HG02678 (cell line): ENCODE measurements around the gene RBM10.
"Not testable (repeated sequence)": the region's sequence is repeated elsewhere in the genome, so short reads cannot be mapped to it uniquely, and the experiment has no call there.

Experiments
- ATAC-seq: cut with Tn5 transposase; IDR thresholded peaks from one replicate; pipeline ENCODE4 v1.9.1; 2021; ENCODE audit warnings: mild to moderate bottlenecking, moderate library complexity; ENCODE audit not compliant: unreplicated experiment

The RBM10 gene

DNA sequence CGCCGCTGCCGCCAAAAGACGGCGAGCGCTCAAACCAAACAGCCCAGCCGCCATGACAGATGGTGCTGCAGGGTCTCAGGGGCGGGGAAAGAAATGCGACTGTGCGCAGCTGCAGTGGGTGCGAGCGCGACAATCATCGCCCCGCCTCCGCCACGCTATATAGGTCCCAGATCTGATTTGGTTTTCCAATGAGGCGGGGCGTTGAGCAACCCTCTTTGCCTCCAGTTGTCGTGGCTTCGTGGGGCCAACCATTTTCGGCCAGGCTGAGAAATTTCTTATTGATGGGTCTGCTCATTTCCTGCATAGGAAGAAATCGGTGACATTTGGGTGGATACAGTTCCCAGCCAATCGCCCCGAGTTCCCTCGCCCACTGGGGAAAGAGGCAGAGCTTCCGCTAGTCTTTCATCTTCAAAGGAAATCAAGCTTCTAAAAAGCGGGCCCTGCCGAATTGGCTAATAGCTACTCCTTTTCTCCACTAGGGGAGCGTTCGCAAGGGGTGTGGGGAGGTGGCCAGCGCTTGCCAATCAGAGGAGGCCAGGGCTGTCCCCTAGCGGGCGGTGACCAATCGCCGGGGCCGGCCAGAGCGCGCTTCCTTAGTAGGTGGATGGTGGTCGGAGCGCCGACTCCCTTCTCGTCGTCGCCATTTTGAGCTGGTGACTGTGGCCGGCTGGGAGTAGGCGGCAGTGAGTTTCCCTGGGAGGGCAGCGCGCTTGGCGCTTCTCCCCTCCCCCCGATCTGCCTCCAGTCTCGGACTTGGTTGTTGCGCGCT lies at the start of gene RBM10, which contains the start of gene NDUFB11:
Gene RBM10, plus strand, starts transcription at position 596 of the 769 bp plus-strand sequence. CDS start 2,261 bp downstream, outside the sequence.
Gene NDUFB11, minus strand, starts transcription at position 77 of the 769 bp plus-strand sequence. Its CDS starts 23 bp downstream, at position 54.
- ATAC-seq = peak; percentile 91

- ATAC-seq = no peak
These were observed 48.0 kb upstream of the RBM10 start for GRCh38 chrX:47097018-47097417.

- no peak for ATAC-seq
These were observed 46.5 kb upstream of the RBM10 start for GRCh38 chrX:47098338-47099094.

- ATAC-seq = no peak
These were observed 43.8 kb upstream of the RBM10 start for GRCh38 chrX:47101206-47101605.

GRCh38 chrX:47110936-47111615 lies 33.9 kb upstream of the RBM10 start:
- not testable (repeated sequence) for ATAC-seq

DNA sequence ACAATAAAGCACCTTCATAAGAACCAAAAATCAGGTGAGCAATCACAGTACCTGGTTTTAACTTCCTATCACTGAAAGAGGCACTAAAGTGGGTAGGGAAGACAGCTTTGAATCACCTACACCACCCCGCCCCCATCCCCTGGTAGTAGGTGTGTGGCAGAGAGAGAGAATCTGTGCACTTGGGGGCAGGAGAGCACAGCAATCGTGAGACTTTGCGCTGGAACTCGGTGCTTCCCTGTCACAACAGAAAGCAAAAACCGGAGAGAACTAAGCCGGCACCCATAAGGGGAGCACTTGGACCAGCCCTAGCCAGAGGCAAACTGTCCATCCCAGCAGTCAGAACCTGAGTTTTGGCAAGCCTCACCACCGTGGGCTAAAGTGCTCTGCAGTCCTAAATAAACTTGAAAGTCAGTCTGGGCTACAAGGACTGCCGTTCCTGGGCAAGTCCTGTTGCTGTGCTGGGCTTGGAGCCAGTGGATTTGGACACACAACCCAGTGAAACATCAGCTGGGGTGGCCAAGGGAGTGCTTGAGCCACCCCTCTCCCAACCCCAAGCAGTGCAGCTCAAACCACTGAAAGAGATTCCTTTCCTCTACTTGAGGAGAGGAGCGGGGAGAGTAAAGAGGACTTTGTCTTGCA lies 32.6 kb upstream of the RBM10 start:
- ATAC-seq = no peak

DNA sequence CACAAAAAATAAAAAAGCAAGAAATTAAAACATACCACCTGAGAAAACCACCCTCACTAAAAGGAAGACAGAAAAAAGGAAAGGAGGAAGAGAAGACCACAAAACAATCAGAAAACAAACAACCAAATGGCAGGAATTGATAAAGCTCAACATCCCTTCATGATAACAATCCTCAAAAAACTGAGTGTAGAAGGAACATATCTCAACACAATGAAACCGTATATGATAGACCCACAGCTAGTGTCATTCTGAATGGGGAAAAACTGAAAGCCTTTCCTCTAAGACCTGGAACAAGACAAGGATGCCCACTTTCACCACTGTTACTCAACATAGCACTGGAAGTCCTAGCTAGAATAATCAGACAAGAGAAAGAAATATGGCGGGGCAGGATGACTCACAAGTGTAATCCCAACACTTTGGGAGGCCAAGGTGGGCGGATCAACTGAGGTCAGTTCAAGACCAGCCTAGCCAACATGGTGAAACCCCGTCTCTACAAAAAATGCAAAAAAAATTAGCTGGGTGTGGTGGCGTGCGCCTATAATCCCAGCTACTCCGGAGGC lies 28.4 kb upstream of the RBM10 start:
- ATAC-seq = not testable (repeated sequence)

GRCh38 chrX:47124466-47124865 lies 20.6 kb upstream of the RBM10 start:
- ATAC-seq = not testable (repeated sequence)

DNA sequence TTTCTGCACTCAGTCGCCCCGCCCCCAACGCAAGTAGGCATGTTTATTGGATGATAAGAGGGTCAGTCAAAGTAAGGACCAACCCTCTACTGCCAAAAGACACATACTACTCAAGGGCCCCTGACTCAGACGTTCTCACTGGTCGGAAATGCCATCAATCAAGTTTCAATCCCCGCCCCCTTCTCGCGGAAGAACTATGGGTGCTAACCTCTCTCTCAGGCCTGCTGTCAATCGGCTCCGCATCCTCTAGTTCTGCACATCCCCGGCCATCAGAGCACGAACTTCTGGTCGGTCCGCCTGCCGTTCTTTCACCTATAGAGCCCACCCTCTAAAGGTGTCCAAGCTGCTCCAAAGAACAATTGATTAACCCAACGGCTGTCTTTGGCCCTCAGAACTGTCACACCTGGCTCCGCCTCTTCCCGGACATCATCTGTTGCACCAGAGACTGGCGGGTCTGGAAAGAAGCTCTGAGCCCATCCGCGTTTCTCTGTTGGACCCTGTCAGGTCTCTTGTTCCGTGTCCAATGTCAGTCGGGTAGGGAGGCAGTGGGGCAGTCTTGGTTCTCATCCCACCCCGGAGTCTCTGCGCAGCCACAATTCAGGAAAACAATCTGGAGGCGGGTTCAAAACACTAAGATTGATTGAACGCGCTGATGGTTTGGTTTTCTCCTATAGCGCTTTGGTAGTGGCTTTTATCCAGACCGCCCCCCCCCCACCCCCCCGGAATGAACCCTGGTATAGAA lies 15.7 kb upstream of the RBM10 start:
- ATAC-seq = peak; percentile 99

DNA sequence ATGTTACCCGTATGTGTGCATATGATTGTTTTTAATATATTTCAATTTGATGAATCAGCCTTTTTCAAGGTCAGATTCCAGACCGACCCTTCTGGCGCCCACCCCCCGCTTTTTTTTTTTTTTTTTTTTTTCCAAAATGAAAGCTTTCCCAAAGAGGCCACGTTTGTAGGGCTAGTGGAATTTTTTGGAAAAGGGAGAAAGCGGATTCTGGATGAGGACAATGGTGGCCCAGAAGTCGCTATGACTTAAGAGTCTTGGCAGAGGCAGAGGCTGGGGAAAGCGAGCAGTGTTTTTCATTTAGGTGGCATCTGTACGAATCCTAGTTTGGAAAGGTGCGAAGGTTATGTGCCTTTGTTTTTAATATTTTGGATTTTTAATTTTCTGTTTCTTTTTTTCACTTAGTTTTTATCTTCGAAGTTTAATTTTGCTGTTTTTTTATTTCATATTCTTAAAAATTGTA lies 15.1 kb upstream of the RBM10 start:
- no peak for ATAC-seq

GRCh38 chrX:47133493-47133892 lies 11.5 kb upstream of the RBM10 start:
- no peak for ATAC-seq

GRCh38 chrX:47135650-47136049 lies 9.4 kb upstream of the RBM10 start:
- ATAC-seq = not testable (repeated sequence)

DNA sequence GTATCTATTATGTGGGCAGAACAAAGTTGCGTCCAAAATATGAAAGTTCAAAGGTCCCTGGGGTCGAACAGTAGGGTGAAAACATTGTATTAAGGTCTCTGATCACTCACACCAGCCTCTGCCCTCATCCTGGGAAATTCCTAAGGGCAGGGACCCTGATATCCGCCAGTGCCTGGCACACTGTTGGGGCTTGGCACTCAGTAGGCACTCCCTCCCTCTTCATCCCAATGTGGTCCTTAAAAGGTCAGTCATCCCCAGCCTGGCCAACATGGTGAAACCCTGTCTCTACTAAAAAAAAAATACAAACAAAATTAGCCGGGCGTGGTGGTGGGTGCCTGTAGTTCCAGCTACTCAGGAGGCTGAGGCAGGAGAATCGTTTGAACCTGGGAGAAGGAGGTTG lies 6.8 kb upstream of the RBM10 start:
- ATAC-seq = no peak

DNA sequence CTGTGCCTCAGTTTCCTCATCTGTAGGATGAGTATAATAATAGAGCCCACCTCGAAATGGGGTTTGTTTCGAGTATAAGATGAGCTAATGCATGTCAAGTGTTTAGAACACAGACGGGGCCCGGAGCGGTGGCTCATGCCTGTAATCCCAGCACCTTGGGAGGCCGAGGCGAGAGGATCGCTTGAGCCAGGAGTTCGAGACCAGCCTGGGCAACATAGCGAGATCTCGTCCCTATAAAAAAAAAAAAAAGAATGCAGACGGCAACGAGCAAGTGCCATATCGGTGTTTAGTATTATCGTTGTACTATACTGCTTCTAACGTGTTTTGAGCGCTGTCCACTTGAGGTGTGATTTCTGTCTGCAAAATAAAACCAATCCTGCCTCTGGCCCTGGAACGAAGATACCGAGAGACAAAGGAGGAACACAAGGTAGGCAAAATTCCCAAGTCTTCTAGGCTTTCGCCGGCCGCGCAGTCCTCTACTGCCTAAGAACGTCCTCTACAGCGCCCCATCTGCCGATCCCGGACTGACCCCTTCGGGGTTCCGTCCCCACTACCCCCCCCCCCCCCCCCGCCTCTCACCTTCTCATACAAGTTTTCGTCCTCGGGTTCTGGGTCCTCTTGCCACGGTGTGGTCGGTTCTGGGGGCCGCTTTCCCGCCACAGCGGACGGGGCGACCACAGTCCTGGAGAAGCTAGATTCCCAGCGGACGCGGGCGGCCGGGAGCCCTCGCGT lies 961 bp upstream of the RBM10 start:
- peak; percentile 21 for ATAC-seq

DNA sequence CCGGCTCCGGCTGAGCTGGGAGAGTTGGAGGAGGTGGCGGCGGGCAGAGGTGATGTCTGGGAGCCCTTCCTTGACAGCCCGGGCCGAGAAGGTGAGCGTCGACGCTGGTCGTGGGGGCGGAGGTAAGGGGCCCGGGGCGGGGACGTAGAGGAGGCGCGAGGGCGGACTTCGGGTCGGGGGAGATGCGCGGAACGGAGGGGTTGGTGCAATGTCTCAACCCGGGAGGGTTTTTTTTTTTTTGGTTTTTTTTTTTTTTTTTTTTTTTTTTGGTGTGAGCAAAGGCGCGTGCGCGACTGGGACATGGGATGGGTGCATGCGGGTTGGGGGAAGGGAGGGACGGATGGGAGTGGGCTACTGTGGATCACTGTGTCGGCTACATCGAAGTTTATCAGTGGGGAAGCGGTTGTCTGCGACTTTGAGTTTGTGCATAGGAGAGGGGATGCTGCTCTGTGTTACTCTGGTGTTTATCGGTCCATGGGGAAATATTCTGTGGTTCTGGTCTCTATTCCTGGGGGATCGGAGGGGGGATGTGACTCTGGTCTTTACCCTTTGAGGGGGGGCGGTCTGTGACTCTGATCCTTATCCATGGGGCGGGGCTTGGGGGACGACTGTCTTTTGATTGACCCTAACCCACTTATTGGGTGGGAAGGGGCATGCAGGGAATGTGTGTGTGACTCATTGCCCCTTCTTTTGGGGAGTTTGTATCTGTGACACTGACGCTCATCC lies 537 bp downstream of the RBM10 start:
- peak; percentile 21 for ATAC-seq

DNA sequence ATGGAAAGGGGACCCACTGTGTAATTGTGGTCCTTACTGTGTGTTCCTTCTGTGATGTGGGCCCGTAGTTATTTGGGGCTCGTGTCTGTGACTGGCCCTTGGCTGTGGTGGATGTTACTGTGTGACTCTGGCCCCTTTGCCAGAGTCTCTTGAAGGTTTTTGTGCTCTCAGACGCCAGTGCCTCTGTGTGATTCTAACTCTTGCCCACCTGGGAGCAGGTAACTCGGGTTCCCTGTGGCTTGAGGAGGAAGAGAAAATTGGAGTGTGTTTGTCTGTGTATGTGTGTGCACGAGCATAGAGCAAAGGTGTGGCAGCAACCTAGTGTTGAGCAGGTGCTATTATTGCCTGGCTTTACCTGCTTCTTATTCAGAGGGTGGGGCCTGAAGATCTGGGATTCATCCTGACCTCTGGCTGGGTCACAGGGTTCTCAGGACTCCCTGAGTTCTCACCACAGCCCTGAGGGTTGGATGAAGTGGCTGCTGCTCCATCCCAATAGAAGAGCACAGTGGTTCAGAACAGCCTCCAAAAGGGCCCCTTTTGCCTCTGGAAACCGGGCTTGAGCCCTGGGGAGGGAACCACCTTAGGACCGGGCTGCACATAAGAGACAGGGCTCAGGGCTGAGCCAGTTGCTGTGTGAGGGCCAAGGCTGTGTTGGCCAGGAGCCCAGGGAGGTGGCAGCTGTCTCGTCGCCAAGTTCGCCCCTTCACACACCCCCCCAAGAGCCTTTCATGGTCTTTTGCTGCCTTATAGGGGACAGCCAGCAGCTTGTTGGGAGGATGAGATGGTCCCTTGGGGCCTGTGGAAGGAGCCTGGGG lies 1.3 kb downstream of the RBM10 start:
- no peak for ATAC-seq
